DMS53 treated with DMSO at 0.1 percent for 48 hours (cell line): ENCODE measurements around the gene CREB3.

Experiments
- DNase-seq: peaks from one replicate; lab custom pipeline; 2025; ENCODE audit not compliant: unreplicated experiment; lab: John Stamatoyannopoulos, UW

CREB3 gene

GRCh38 chr9:35732185-35732799, at the start of gene CREB3, which contains the start of gene TLN1:
Gene CREB3 (plus strand): TSS chr9:35732666. CDS start chr9:35732773, 107 bp downstream.
Gene TLN1 (minus strand): TSS chr9:35732195. CDS start chr9:35725694, 6,501 bp downstream.
- DNase-seq = peak; percentile 89

GRCh38 chr9:35683323-35683722, 49.1 kb upstream of the CREB3 start:
- no peak for DNase-seq

- DNase-seq = no peak
These were observed 47.5 kb upstream of the CREB3 start for GRCh38 chr9:35684921-35685320.

GRCh38 chr9:35685506-35685905, 47.0 kb upstream of the CREB3 start:
- no peak for DNase-seq

GRCh38 chr9:35686222-35687203, 46.0 kb upstream of the CREB3 start:
- no peak for DNase-seq

GRCh38 chr9:35687306-35687705, 45.2 kb upstream of the CREB3 start:
- DNase-seq = no peak

GRCh38 chr9:35687972-35688557, 44.4 kb upstream of the CREB3 start:
- no peak for DNase-seq

GRCh38 chr9:35688558-35689541, 43.6 kb upstream of the CREB3 start:
- DNase-seq = no peak

GRCh38 chr9:35689542-35690293, 42.7 kb upstream of the CREB3 start, which contains the start of gene TPM2:
Gene TPM2 (minus strand): TSS chr9:35689925. CDS start chr9:35689817, 108 bp downstream.
- no peak for DNase-seq

- no peak for DNase-seq
These were observed 42.2 kb upstream of the CREB3 start for GRCh38 chr9:35690294-35690613.

GRCh38 chr9:35690614-35691333, 41.7 kb upstream of the CREB3 start:
- DNase-seq = no peak

GRCh38 chr9:35691334-35691650, 41.2 kb upstream of the CREB3 start:
- no peak for DNase-seq

- DNase-seq = no peak
These were observed 40.6 kb upstream of the CREB3 start for GRCh38 chr9:35691757-35692301.

- peak; percentile 87 for DNase-seq
These were observed 36.5 kb upstream of the CREB3 start for GRCh38 chr9:35695943-35696401.

GRCh38 chr9:35696520-35697215, 35.8 kb upstream of the CREB3 start:
- DNase-seq = peak; percentile 26

- no peak for DNase-seq
These were observed 35.0 kb upstream of the CREB3 start for GRCh38 chr9:35697486-35697885.

- DNase-seq = no peak
These were observed 34.2 kb upstream of the CREB3 start for GRCh38 chr9:35698231-35698630.

GRCh38 chr9:35700031-35700430, 32.4 kb upstream of the CREB3 start:
- DNase-seq = no peak
